ENCODE measurements around the gene TGM1.
A peak's percentile ranks its signal among the peaks of the same experiment; 100 is the strongest.

- TF ChIP-seq POLR2A (IDR thresholded peaks at IDR 0.05; ENCODE audit: low read depth) (no peak), CTCF (IDR thresholded peaks at IDR 0.05) (peak; percentile 78 to 97 (median 79)), EP300 (IDR thresholded peaks at IDR 0.05) (no peak), POLR2AphosphoS5 (IDR thresholded peaks at IDR 0.05) (peak in 1 of 2 donors; percentile 7)
Measured at GRCh38 chr14:24307575-24308341, 44.8 kb upstream of the TGM1 start, which contains the start of gene CIDEB.
